ENCODE results near the gene LILRB5.

LILRB5 gene

GRCh38 chr19:54257116-54257480 lies at the start of gene LILRB5:
TSS of gene LILRB5 (minus strand) at chr19:54257273. CDS start at chr19:54257193, 80 bp downstream.
- no peak within 1 kb of the TSS for H3K4me3 ChIP-seq (ENCODE audit: low read length)
- no peak for TF ChIP-seq CTCF (conservative IDR thresholded peaks at IDR 0.05; ENCODE audit: low read depth, low read length)
- no peak for DNase-seq (ENCODE audit: low read depth)

DNA sequence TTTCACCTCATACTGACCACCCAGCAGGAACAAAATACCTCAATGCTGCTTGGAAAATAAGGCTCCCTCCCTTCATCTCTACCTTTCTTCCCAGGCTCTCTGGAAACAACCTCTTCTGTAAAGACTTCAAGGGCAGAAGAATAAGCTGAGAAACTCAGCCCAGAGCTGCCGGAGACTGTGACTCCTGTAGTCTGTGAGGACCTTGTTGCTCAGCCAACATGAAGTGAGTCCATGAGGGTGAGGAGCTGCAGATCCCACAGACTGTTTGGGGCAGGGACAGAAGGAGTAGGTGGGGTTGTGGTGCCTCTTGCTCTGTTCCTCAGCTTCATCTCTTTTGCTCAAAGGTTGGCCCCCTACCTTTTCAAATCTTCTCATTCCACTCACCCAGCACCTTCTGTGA lies 48.1 kb upstream of the LILRB5 start:
- no peak overlapping the region for H3K4me3 ChIP-seq (ENCODE audit: low read length)
- TF ChIP-seq CTCF (conservative IDR thresholded peaks at IDR 0.05; ENCODE audit: low read depth, low read length) = no peak

GRCh38 chr19:54302257-54302656 lies 45.2 kb upstream of the LILRB5 start:
- DNase-seq (ENCODE audit: low read depth) = no peak
- no peak for TF ChIP-seq CTCF (conservative IDR thresholded peaks at IDR 0.05; ENCODE audit: low read depth, low read length)
- H3K4me3 ChIP-seq (ENCODE audit: low read length) = no peak overlapping the region

More for the DNA sequence above, 48.1 kb upstream of the LILRB5 start:
- DNase-seq (ENCODE audit: low read depth) = no peak

DNA sequence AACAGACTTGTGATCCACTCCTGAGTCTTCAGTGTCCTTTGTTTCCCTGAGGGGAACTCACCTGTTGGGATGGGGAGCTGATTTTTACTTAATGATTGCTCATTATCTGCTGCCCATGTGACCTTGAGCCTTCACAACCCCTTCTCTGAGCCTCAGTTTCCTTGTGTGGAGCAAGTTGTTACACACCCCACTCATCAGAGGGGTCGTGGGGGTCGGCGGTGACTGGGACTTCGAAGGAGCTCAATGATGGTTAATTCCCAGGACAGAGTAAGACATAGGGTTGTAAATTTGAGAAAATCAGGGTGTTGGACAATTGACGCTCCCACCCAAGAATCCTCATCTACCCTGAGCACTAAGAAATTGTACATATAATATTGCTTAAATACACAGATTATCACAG lies 42.4 kb upstream of the LILRB5 start:
- DNase-seq (ENCODE audit: low read depth) = no peak
- no peak overlapping the region for H3K4me3 ChIP-seq (ENCODE audit: low read length)
- no peak for TF ChIP-seq CTCF (conservative IDR thresholded peaks at IDR 0.05; ENCODE audit: low read depth, low read length)

GRCh38 chr19:54299126-54299498 lies 42.0 kb upstream of the LILRB5 start:
- DNase-seq (ENCODE audit: low read depth) = no peak

GRCh38 chr19:54298357-54299125 lies 41.5 kb upstream of the LILRB5 start:
- no peak for DNase-seq (ENCODE audit: low read depth)
- no peak overlapping the region for H3K4me3 ChIP-seq (ENCODE audit: low read length)
- no peak for TF ChIP-seq CTCF (conservative IDR thresholded peaks at IDR 0.05; ENCODE audit: low read depth, low read length)

More at GRCh38 chr19:54299126-54299498, 42.0 kb upstream of the LILRB5 start:
- no peak overlapping the region for H3K4me3 ChIP-seq (ENCODE audit: low read length)
- TF ChIP-seq CTCF (conservative IDR thresholded peaks at IDR 0.05; ENCODE audit: low read depth, low read length) = no peak

DNA sequence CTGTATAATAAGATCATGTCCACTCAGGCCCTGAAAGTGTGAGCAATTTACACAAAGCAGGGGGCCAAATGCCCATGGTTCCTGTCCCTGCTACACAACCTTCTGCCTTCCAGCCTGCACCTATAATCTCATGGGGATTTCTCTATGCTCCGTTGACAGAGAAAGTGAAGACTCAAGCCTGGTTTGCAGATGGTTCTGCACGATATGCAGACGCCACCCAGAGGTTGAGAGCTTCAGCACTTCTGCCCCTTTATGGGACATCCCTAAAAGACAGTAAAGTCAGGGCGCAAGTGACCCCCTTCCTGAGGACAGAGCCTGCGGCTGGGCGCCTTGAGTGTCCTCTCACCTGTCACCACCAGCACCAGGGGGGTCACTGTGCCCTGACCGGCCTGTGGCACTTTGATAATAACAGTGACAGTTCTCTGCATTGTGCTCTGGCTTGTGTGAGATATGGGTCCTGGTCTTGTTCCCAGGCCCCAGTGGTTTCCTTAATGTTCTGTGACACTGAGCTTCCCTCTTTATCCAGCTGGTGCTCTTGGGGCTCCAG lies 40.8 kb upstream of the LILRB5 start:
- H3K4me3 ChIP-seq (ENCODE audit: low read length) = no peak overlapping the region
- DNase-seq (ENCODE audit: low read depth) = no peak
- TF ChIP-seq CTCF (conservative IDR thresholded peaks at IDR 0.05; ENCODE audit: low read depth, low read length) = no peak

Data from retinal pigment epithelial cell (primary cell).